Psoas muscle (tissue), 8 donors: ENCODE data around the gene CSTF1. TPM values are rescaled to one million over a fixed set of nuclear protein-coding genes. Genes with fewer than 3 reads are reported as not detected.

ENCODE experiments used
- ATAC-seq, 4 donors: fragments of 200-7000 bp; cut with Tn5 transposase; one replicate each; pipeline ENCODE4 v1.9.1; 2020; ENCODE audit warnings: moderate library complexity in 3 of 4, mild to moderate bottlenecking in 2 of 4
- DNase-seq, 2 donors: peaks; one replicate each; pipeline ENCODE4 v3.0.0-alpha.2; 2020
- H3K27ac ChIP-seq: fragments of 200-600 bp; one replicate; pipeline ENCODE4 v1.8.0; 2022
- H3K27me3 ChIP-seq, 3 donors: fragments of 200-600 bp in 1 of 3; one replicate each; pipeline versions ENCODE4 v1.6.1 to v1.8.0; 2013 to 2022; ENCODE audit warnings: low read length in 2 of 3, mild to moderate bottlenecking in 2 of 3, moderate library complexity in 1 of 3; ENCODE audit not compliant: insufficient read depth in 3 of 3
- H3K36me3 ChIP-seq, 2 donors: fragments of 200-600 bp in 1 of 2; one replicate each; pipeline versions ENCODE4 v1.6.1 to v1.8.0; 2013 to 2022; ENCODE audit warnings: low read depth in 1 of 2, mild to moderate bottlenecking in 1 of 2, moderate library complexity in 1 of 2; ENCODE audit not compliant: insufficient read depth in 1 of 2
- H3K4me1 ChIP-seq: fragments of 200-600 bp; one replicate; pipeline ENCODE4 v1.8.0; 2022
- H3K4me3 ChIP-seq: fragments of 200-600 bp; one replicate; pipeline ENCODE4 v1.8.0; 2022; ENCODE audit warnings: mild to moderate bottlenecking
- H3K9me3 ChIP-seq: fragments of 200-600 bp; one replicate; pipeline ENCODE4 v1.8.0; 2022
- WGBS, 3 donors: extraction: QIAGEN DNeasy Blood & Tissue Kit; methylation state at CpG; one replicate each; pipeline versions ENCODE4 v1.1.6 to v1.1.7; 2013; 5-methylcytosine and 5-hydroxymethylcytosine counted together
- intact Hi-C, 2 donors: fragments of 100-400 bp; cut with DNase I; formaldehyde crosslinking; loops; one replicate each; pipeline versions ENCODE4 v1.11.0 to v1.14.2; 2022
- polyA plus RNA-seq, 3 donors: library from polyadenylated mRNA; stranded (reverse); fragments of 200-250 nt; gene quantifications; one replicate each; pipeline ENCODE4 v1.2.3, GENCODE V29; 2013
- total RNA-seq, 4 donors: library from RNA; stranded (reverse); fragmentation: NEBNext Ultra II Directional in 2 of 4; extraction: Animal tissue kit (Norgen Biotek cat#: 25700) in 2 of 4; gene quantifications; one replicate each; pipeline versions ENCODE4 v1.2.1 to v1.2.4, GENCODE V29; 2021 to 2023
- TF ChIP-seq, protein P1 (sequence below): fragments of 200-600 bp; IDR thresholded peaks from one replicate; pipeline ENCODE4 v1.8.0; 2022; ENCODE audit warnings: antibody characterized with exemption
- donor health status: healthy with polysubstance abuse.
- donor health status: DM: no; HTN: no; CAD: no; lungs with moderate emphysema.
- donor health status: Bipolar disorder and iron deficiency.
- donor health status: healthy.
- donor health status: DM: yes; HTN: yes; CAD: no.
- donor health status: DM: no; HTN: no; CAD: no.
- donor health status: DM: no; HTN: no; CAD: no.
- donor health status: DM: yes; HTN: yes; CAD: no.

Gene CSTF1
- total and polyA plus RNA-seq, 7 donors = 10.0 to 20.3 (median 16.7) TPM

DNA sequence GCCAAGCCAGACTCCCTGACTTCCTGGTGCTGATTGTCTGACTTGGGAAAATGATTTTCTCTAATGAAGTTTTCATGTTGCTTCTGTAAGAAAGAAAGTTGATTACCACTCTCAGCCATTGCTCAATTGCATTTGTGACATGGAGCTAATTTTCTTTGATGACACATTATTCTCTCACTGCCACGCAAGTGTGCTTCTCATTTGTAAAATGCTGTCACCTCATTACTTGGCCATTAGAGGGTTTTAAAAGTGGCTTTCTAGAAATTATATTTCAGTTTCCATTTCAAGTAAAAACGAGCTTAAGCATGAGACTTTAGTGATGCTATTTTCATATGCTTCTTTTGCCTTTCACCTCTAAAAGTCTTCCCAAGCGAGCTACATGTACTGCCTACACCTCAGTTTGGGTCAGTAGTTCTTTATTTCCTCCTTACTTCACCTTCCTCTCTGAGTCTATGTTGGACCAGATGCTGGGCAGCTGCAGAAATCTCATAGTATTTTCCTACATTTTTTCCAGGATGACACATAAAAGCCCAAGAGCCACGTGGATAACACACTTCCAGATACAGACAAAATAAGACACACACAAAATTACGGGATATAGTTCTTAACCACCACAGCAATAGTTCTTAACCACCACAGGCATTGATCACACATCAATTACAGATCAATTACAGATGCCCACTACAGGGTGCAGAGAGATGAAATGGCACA lies 39.9 kb upstream of the CSTF1 start:
- no peak for ATAC-seq
- Histone ChIP-seq H3K4me1 (no peaks in the 10 kb centered on the region), H3K36me3 (no peaks in the 10 kb centered on the region), H3K27ac (no peak overlapping the region), H3K4me3 (no peak overlapping the region), H3K27me3 (peaks cover 0 to 10% (median 1%) of the 10 kb centered on the region in 3 donors), H3K9me3 (no peaks in the 10 kb centered on the region)
- intact Hi-C loops = no loop called here
- DNase-seq = no peak
- 62 to 70% (median 66%) methylated on average over 5 of the region's 5 CpGs for WGBS, 3 donors
- TF ChIP-seq, protein P1, sequence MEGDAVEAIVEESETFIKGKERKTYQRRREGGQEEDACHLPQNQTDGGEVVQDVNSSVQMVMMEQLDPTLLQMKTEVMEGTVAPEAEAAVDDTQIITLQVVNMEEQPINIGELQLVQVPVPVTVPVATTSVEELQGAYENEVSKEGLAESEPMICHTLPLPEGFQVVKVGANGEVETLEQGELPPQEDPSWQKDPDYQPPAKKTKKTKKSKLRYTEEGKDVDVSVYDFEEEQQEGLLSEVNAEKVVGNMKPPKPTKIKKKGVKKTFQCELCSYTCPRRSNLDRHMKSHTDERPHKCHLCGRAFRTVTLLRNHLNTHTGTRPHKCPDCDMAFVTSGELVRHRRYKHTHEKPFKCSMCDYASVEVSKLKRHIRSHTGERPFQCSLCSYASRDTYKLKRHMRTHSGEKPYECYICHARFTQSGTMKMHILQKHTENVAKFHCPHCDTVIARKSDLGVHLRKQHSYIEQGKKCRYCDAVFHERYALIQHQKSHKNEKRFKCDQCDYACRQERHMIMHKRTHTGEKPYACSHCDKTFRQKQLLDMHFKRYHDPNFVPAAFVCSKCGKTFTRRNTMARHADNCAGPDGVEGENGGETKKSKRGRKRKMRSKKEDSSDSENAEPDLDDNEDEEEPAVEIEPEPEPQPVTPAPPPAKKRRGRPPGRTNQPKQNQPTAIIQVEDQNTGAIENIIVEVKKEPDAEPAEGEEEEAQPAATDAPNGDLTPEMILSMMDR = no peak

DNA sequence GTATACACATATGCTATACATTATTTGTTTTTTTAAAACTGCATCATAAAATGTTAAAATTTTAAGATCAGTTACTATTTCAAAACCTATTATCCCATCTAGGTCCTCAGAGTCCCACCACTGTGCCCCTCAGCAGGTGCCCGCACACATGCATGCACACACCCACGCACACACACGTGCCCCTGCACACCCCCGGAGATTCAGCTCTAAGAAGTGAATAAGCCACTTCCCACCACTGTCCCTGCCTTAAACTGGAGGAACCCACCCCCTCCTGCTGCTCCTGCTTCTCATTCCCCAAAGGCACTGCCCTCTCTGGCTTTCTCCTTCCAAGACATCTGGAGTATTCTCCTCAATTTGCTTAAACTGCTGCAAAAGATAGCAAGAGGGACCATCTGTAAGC lies 39.1 kb upstream of the CSTF1 start:
- H3K36me3 ChIP-seq = no peaks in the 10 kb centered on the region

DNA sequence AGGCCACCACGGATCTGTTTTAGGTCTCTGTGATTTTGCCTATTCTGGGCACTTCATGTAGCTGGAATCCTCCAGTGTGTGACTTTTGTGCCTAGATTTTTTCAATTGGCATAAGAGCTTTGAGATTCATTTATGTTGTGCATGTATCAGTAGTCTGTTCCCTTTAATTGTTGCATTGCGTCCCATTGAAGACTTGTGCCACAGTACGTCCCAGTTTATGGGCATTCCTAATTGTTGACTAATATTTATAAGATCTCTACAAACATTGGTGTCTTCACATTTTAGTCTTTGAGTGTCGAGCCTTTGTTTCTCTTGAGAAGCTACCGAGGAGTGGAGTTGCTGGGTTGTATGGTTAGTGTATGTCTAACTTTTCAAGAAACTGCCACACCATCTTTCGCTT lies 34.4 kb upstream of the CSTF1 start:
- H3K27ac ChIP-seq = no peak overlapping the region
- H3K27me3 ChIP-seq = no peaks in the 10 kb centered on the region
- DNase-seq = no peak
- peaks cover 22% of the 10 kb centered on the region for H3K4me1 ChIP-seq
- ATAC-seq = no peak
- 49 to 66% (median 52%) methylated on average over 6 of the region's 6 CpGs for WGBS, 3 donors
- peak overlapping the region; percentile 86 for H3K4me3 ChIP-seq
- H3K9me3 ChIP-seq = no peaks in the 10 kb centered on the region
- H3K36me3 ChIP-seq = peaks cover 0 to 8% of the 10 kb centered on the region in 2 donors
- intact Hi-C loops = loop anchor here in 1 of 2 donors (5.0 kb wide), 1 partner anchor 34 kb away; the partner anchor contains the start of genes AURKA and CSTF1
- TF ChIP-seq, protein P1 = no peak

More for the DNA sequence above, 39.1 kb upstream of the CSTF1 start:
- H3K9me3 ChIP-seq = no peaks in the 10 kb centered on the region
- H3K27me3 ChIP-seq = peaks cover 0 to 6% (median 0%) of the 10 kb centered on the region in 3 donors
- H3K4me1 ChIP-seq = no peaks in the 10 kb centered on the region
- H3K4me3 ChIP-seq = no peak overlapping the region
- intact Hi-C loops = no loop called here
- H3K27ac ChIP-seq = no peak overlapping the region
- TF ChIP-seq, protein P1 = no peak
- ATAC-seq (no peak), DNase-seq (no peak)
- WGBS, 3 donors = 73 to 80% (median 79%) methylated on average over 4 of the region's 4 CpGs

DNA sequence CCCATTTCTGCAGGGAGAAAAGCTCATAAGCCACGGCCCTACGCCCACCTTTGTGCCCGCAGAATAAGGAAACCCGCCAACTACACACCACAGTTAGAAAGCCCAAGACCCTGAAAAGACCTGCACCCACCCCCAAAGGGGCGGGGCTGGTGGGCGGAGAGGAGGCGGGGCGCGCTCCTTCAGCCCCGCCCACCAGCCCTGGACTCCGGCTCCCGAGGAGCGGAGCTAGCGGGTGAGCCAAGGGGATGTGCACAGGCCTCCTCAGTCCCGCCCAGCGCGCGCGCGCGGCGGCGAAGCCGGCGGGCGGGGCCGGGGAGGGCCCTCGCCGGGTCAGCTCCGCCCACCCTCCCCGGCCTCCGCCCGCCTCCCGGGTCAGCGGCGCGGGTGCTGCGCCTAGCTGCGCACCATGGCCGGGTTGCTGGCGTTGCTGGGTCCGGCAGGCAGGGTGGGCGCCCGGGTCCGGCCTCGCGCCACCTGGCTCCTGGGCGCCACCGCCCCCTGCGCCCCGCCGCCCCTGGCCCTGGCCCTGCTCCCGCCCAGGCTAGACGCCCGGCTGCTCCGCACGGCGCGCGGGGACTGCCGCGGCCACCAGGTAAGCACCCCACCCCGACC lies 33.7 kb upstream of the CSTF1 start, which contains the start of gene FAM210B:
Gene FAM210B (plus strand): TSS at position 375 of the 612 bp plus-strand sequence. CDS start 32 bp downstream, at position 407.
- peak; percentile 96 to 99 (median 98) for ATAC-seq
- TF ChIP-seq, protein P1 = no peak
- peak; percentile 91 to 95 for DNase-seq
- Histone ChIP-seq H3K36me3 (peaks cover 0 to 8% of the 10 kb centered on the region in 2 donors), H3K4me1 (peaks cover 23% of the 10 kb centered on the region), H3K27ac (peak within 1 kb of the TSS; percentile 91), H3K27me3 (no peaks in the 10 kb centered on the region), H3K4me3 (peak within 1 kb of the TSS; percentile 86), H3K9me3 (no peaks in the 10 kb centered on the region)
- 0 to 1% (median 1%) methylated on average over 33 to 63 of the region's 63 CpGs for WGBS, 3 donors
- intact Hi-C loops = loop anchor here in 1 of 2 donors (5.0 kb wide), 1 partner anchor 34 kb away; the partner anchor contains the start of genes AURKA and CSTF1
